ENCODE data around the gene MYL12A. TPM values are rescaled to one million over a fixed set of nuclear protein-coding genes. Genes with fewer than 3 reads are reported as not detected.

MYL12A gene
- total and polyA plus RNA-seq, 2 of the 8 experiments (the other 6 are each of a cell fraction or from before 2014, with no cell fraction given): 188 to 247 TPM

- TF ChIP-seq, protein P1, sequence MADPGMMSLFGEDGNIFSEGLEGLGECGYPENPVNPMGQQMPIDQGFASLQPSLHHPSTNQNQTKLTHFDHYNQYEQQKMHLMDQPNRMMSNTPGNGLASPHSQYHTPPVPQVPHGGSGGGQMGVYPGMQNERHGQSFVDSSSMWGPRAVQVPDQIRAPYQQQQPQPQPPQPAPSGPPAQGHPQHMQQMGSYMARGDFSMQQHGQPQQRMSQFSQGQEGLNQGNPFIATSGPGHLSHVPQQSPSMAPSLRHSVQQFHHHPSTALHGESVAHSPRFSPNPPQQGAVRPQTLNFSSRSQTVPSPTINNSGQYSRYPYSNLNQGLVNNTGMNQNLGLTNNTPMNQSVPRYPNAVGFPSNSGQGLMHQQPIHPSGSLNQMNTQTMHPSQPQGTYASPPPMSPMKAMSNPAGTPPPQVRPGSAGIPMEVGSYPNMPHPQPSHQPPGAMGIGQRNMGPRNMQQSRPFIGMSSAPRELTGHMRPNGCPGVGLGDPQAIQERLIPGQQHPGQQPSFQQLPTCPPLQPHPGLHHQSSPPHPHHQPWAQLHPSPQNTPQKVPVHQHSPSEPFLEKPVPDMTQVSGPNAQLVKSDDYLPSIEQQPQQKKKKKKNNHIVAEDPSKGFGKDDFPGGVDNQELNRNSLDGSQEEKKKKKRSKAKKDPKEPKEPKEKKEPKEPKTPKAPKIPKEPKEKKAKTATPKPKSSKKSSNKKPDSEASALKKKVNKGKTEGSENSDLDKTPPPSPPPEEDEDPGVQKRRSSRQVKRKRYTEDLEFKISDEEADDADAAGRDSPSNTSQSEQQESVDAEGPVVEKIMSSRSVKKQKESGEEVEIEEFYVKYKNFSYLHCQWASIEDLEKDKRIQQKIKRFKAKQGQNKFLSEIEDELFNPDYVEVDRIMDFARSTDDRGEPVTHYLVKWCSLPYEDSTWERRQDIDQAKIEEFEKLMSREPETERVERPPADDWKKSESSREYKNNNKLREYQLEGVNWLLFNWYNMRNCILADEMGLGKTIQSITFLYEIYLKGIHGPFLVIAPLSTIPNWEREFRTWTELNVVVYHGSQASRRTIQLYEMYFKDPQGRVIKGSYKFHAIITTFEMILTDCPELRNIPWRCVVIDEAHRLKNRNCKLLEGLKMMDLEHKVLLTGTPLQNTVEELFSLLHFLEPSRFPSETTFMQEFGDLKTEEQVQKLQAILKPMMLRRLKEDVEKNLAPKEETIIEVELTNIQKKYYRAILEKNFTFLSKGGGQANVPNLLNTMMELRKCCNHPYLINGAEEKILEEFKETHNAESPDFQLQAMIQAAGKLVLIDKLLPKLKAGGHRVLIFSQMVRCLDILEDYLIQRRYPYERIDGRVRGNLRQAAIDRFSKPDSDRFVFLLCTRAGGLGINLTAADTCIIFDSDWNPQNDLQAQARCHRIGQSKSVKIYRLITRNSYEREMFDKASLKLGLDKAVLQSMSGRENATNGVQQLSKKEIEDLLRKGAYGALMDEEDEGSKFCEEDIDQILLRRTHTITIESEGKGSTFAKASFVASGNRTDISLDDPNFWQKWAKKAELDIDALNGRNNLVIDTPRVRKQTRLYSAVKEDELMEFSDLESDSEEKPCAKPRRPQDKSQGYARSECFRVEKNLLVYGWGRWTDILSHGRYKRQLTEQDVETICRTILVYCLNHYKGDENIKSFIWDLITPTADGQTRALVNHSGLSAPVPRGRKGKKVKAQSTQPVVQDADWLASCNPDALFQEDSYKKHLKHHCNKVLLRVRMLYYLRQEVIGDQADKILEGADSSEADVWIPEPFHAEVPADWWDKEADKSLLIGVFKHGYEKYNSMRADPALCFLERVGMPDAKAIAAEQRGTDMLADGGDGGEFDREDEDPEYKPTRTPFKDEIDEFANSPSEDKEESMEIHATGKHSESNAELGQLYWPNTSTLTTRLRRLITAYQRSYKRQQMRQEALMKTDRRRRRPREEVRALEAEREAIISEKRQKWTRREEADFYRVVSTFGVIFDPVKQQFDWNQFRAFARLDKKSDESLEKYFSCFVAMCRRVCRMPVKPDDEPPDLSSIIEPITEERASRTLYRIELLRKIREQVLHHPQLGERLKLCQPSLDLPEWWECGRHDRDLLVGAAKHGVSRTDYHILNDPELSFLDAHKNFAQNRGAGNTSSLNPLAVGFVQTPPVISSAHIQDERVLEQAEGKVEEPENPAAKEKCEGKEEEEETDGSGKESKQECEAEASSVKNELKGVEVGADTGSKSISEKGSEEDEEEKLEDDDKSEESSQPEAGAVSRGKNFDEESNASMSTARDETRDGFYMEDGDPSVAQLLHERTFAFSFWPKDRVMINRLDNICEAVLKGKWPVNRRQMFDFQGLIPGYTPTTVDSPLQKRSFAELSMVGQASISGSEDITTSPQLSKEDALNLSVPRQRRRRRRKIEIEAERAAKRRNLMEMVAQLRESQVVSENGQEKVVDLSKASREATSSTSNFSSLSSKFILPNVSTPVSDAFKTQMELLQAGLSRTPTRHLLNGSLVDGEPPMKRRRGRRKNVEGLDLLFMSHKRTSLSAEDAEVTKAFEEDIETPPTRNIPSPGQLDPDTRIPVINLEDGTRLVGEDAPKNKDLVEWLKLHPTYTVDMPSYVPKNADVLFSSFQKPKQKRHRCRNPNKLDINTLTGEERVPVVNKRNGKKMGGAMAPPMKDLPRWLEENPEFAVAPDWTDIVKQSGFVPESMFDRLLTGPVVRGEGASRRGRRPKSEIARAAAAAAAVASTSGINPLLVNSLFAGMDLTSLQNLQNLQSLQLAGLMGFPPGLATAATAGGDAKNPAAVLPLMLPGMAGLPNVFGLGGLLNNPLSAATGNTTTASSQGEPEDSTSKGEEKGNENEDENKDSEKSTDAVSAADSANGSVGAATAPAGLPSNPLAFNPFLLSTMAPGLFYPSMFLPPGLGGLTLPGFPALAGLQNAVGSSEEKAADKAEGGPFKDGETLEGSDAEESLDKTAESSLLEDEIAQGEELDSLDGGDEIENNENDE (IDR thresholded peaks at IDR 0.05; ENCODE audit: insufficient replicate concordance, low read length): no peak
- TF ChIP-seq HDAC2 (IDR thresholded peaks at IDR 0.05; ENCODE audit: borderline replicate concordance in 1 of 2, low read depth in 2 of 2, low read length in 2 of 2) (peak in 1 of 2 experiments; percentile 51; a peak in 1 of 4 replicates), RAD21 (IDR thresholded peaks at IDR 0.05 in 1 of 2, conservative IDR thresholded peaks at IDR 0.05 in 1 of 2; ENCODE audit: low read depth in 2 of 2, low read length in 2 of 2) (no peak), JUN (IDR thresholded peaks at IDR 0.05; ENCODE audit: low read depth, low read length) (no peak), CBX8 (IDR thresholded peaks at IDR 0.05; ENCODE audit: borderline replicate concordance, low read depth, low read length) (no peak), KDM5A (IDR thresholded peaks at IDR 0.05; ENCODE audit: low read length) (no peak), RFX5 (IDR thresholded peaks at IDR 0.05; ENCODE audit: borderline replicate concordance, low read depth, low read length) (no peak), KDM4A (IDR thresholded peaks at IDR 0.05; ENCODE audit: low read depth, low read length, severe bottlenecking) (no peak), RXRA (IDR thresholded peaks at IDR 0.05; ENCODE audit: insufficient read depth, low read depth, low read length) (no peak)
These were observed at the start of gene MYL12A (continued) for GRCh38 chr18:3247240-3248061.
